Hepatocyte (in vitro differentiated cells): ENCODE measurements around the gene DUSP28. TPM values are rescaled to one million over a fixed set of nuclear protein-coding genes. Genes with fewer than 3 reads are reported as not detected.

Experiments
- DNase-seq: peaks from one replicate; pipeline ENCODE4 v3.0.0-alpha.2; 2016; ENCODE audit warnings: low spot score
- H2AFZ ChIP-seq: fragments of 200-600 bp; sonication (generic); 2 replicates; pipeline ENCODE4 v1.6.0; 2016; ENCODE audit warnings: antibody characterized with exemption, mild to moderate bottlenecking
- H3K27ac ChIP-seq: fragments of 200-600 bp; sonication (generic); 2 replicates; pipeline ENCODE4 v1.5.1; 2016; ENCODE audit warnings: mild to moderate bottlenecking
- H3K27me3 ChIP-seq: fragments of 200-600 bp; sonication (generic); 2 replicates; pipeline ENCODE4 v1.6.1; 2016
- H3K36me3 ChIP-seq: fragments of 200-600 bp; sonication (generic); replicated peaks from 2 replicates; pipeline ENCODE4 v1.5.1; 2016; ENCODE audit warnings: low read depth; ENCODE audit not compliant: insufficient read depth
- H3K4me1 ChIP-seq: fragments of 200-600 bp; sonication (generic); 2 replicates; pipeline ENCODE4 v1.5.1; 2016; ENCODE audit warnings: mild to moderate bottlenecking, moderate library complexity; ENCODE audit not compliant: insufficient read depth
- H3K4me2 ChIP-seq: fragments of 200-600 bp; sonication (generic); 2 replicates; pipeline ENCODE4 v1.6.0; 2016
- H3K4me3 ChIP-seq: fragments of 200-600 bp; sonication (generic); 2 replicates; pipeline ENCODE4 v1.5.1; 2016; ENCODE audit warnings: mild to moderate bottlenecking
- H3K79me2 ChIP-seq: fragments of 200-600 bp; sonication (generic); 2 replicates; pipeline ENCODE4 v1.6.0; 2017; ENCODE audit warnings: mild to moderate bottlenecking
- H3K9me2 ChIP-seq: fragments of 200-600 bp; sonication (generic); replicated peaks from 2 replicates; pipeline ENCODE4 v1.6.0; 2017; ENCODE audit warnings: mild to moderate bottlenecking; ENCODE audit not compliant: insufficient read depth
- H3K9me3 ChIP-seq: fragments of 200-600 bp; sonication (generic); 2 replicates; pipeline ENCODE4 v1.5.1; 2016; ENCODE audit warnings: low read depth, mild to moderate bottlenecking
- H4K20me1 ChIP-seq: fragments of 200-600 bp; sonication (generic); 2 replicates; pipeline ENCODE4 v1.6.0; 2016; ENCODE audit warnings: mild to moderate bottlenecking; ENCODE audit not compliant: insufficient read depth, poor library complexity, severe bottlenecking
- CTCF ChIP-seq: fragments of 200-600 bp; sonication (generic); IDR thresholded peaks from 2 replicates; pipeline ENCODE4 v1.5.1; 2016; ENCODE audit warnings: antibody characterized with exemption, mild to moderate bottlenecking; ENCODE audit not compliant: poor library complexity
- EZH2 ChIP-seq: fragments of 200-600 bp; sonication (generic); IDR thresholded peaks from 2 replicates; pipeline ENCODE4 v1.6.1; 2016; ENCODE audit warnings: antibody characterized with exemption, mild to moderate bottlenecking, borderline replicate concordance
- EZH2phosphoT487 ChIP-seq: fragments of 200-600 bp; sonication (generic); IDR thresholded peaks from one replicate; pipeline ENCODE4 v1.6.1; 2018; ENCODE audit warnings: antibody characterized with exemption, mild to moderate bottlenecking, low read depth, moderate library complexity; ENCODE audit not compliant: unreplicated experiment, severe bottlenecking
- WGBS: methylation state at CpG from one replicate; pipeline ENCODE4 v1.1.6; 2016; ENCODE audit warnings: low lambda C conversion rate; ENCODE audit errors: missing lambda C conversion rate; 5-methylcytosine and 5-hydroxymethylcytosine counted together
- polyA plus RNA-seq: library from polyadenylated mRNA; unstranded; fragments of >200 nt; fragmentation: Nextera tagmentation; extraction: Ambion mirVana; gene quantifications from 2 replicates; pipeline ENCODE4 v1.2.1, GENCODE V29; 2016
- total RNA-seq: library from RNA; depleted of rRNA; stranded (reverse); fragments of >200 nt; gene quantifications from 2 replicates; pipeline ENCODE4 v1.2.3, GENCODE V29; 2014

Gene DUSP28
- total and polyA plus RNA-seq, 2 experiments from 2014 or later, result 4.6 to 6.8 TPM

GRCh38 chr2:240581811-240582210 lies 21.7 kb downstream of the DUSP28 start:
- Histone ChIP-seq H3K79me2 (peaks cover 62% of the 10 kb centered on the region), H3K4me3 (no peak overlapping the region)

GRCh38 chr2:240582781-240583180 lies 22.6 kb downstream of the DUSP28 start:
- no peak for TF ChIP-seq EZH2
- no peak for TF ChIP-seq CTCF
- TF ChIP-seq EZH2phosphoT487, result no peak
- no peak overlapping the region for H3K27ac ChIP-seq
- H4K20me1 ChIP-seq, result no peaks in the 10 kb centered on the region
- 91% methylated on average over 3 of the region's 3 CpGs for WGBS
- no peaks in the 10 kb centered on the region for H3K9me3 ChIP-seq
- no peak overlapping the region for H3K4me2 ChIP-seq
- DNase-seq, result no peak
- peaks cover 37% of the 10 kb centered on the region for H3K4me1 ChIP-seq
- H3K79me2 ChIP-seq, result peaks cover 66% of the 10 kb centered on the region
- no peak overlapping the region for H2AFZ ChIP-seq
- no peaks in the 10 kb centered on the region for H3K27me3 ChIP-seq
- H3K9me2 ChIP-seq, result no peaks in the 10 kb centered on the region
- H3K36me3 ChIP-seq, result no peaks in the 10 kb centered on the region
- H3K4me3 ChIP-seq, result no peak overlapping the region

More at GRCh38 chr2:240581811-240582210, 21.7 kb downstream of the DUSP28 start:
- H3K27me3 ChIP-seq, result no peaks in the 10 kb centered on the region
- 89% methylated on average over 5 of the region's 5 CpGs for WGBS
- H2AFZ ChIP-seq, result no peak overlapping the region
- peaks cover 33% of the 10 kb centered on the region for H3K4me1 ChIP-seq
- no peak overlapping the region for H3K4me2 ChIP-seq
- no peak overlapping the region for H3K27ac ChIP-seq
- H3K9me2 ChIP-seq, result no peaks in the 10 kb centered on the region
- DNase-seq, result no peak
- TF ChIP-seq EZH2 (no peak), EZH2phosphoT487 (no peak), CTCF (no peak)
- H3K9me3 ChIP-seq, result no peaks in the 10 kb centered on the region
- no peaks in the 10 kb centered on the region for H3K36me3 ChIP-seq
- no peaks in the 10 kb centered on the region for H4K20me1 ChIP-seq

- no peak for TF ChIP-seq EZH2
- TF ChIP-seq EZH2phosphoT487, result no peak
- TF ChIP-seq CTCF, result no peak
- H2AFZ ChIP-seq, result no peak overlapping the region
- peaks cover 5% of the 10 kb centered on the region for H4K20me1 ChIP-seq
- H3K27me3 ChIP-seq, result no peaks in the 10 kb centered on the region
- H3K9me3 ChIP-seq, result no peaks in the 10 kb centered on the region
- no peaks in the 10 kb centered on the region for H3K9me2 ChIP-seq
- no peak overlapping the region for H3K4me3 ChIP-seq
- no peak for DNase-seq
- H3K79me2 ChIP-seq, result peaks cover 74% of the 10 kb centered on the region
- no peaks in the 10 kb centered on the region for H3K36me3 ChIP-seq
- no peak overlapping the region for H3K27ac ChIP-seq
- WGBS, result 91% methylated on average over 4 of the region's 4 CpGs
- H3K4me2 ChIP-seq, result no peak overlapping the region
- peaks cover 42% of the 10 kb centered on the region for H3K4me1 ChIP-seq
Observed at GRCh38 chr2:240583774-240584173, 23.6 kb downstream of the DUSP28 start.

GRCh38 chr2:240584486-240585031 lies 24.4 kb downstream of the DUSP28 start:
- TF ChIP-seq EZH2 (no peak), CTCF (no peak), EZH2phosphoT487 (no peak)
- Histone ChIP-seq H3K9me3 (no peaks in the 10 kb centered on the region), H3K27me3 (no peaks in the 10 kb centered on the region), H3K36me3 (no peaks in the 10 kb centered on the region), H3K4me1 (peaks cover 34% of the 10 kb centered on the region), H3K79me2 (peaks cover 79% of the 10 kb centered on the region), H3K4me2 (peak overlapping the region; percentile 97), H4K20me1 (peaks cover 5% of the 10 kb centered on the region), H3K27ac (no peak overlapping the region), H3K9me2 (no peaks in the 10 kb centered on the region), H3K4me3 (no peak overlapping the region), H2AFZ (no peak overlapping the region)
- no peak for DNase-seq
- WGBS, result 85% methylated on average over 4 of the region's 4 CpGs
